SK-N-SH (cell line): ENCODE results near the gene UMOD. TPM values are rescaled to one million over a fixed set of nuclear protein-coding genes. Genes with fewer than 3 reads are reported as not detected.

Experiments used
- CTCF ChIA-PET: fragments of 300-600, 350-600 bp; formaldehyde crosslinking; extraction: SDS; loops from one replicate; lab custom pipeline; 2021; lab: Yijun Ruan, JAX
- POLR2A ChIA-PET: fragments of 350-600 bp; sonication (Branson Sonifier 250); formaldehyde crosslinking; extraction: SDS; loops from one replicate; lab custom pipeline; 2020; ENCODE audit warnings: antibody characterized with exemption, inconsistent platforms; lab: Yijun Ruan, JAX
- DNase-seq: peaks from one replicate; pipeline ENCODE4 v3.0.0; 2012
- H2AFZ ChIP-seq: fragments of 200-600 bp; sonication (generic); 2 replicates; pipeline ENCODE4 v1.8.1; 2016; ENCODE audit warnings: antibody characterized with exemption, mild to moderate bottlenecking, low read depth
- H3F3A ChIP-seq: fragments of 200-600 bp; sonication (generic); replicated peaks from 2 replicates; pipeline ENCODE3; 2016; ENCODE audit warnings: antibody characterized with exemption, mild to moderate bottlenecking; ENCODE audit not compliant: insufficient read depth
- H3K27ac ChIP-seq, 2 experiments: fragments of 200-500 bp in 1 of 2; fragments of 200-600 bp in 1 of 2; sonication (Bioruptor generic) in 1 of 2; sonication (generic), shearing (Covaris generic) in 1 of 2; 2 replicates each; pipeline versions ENCODE4 v1.5.1 to v1.6.1; 2014 to 2016; ENCODE audit warnings: low read depth in 2 of 2, inconsistent platforms in 1 of 2, low read length in 1 of 2, mild to moderate bottlenecking in 1 of 2, mixed read lengths in 1 of 2
- H3K27me3 ChIP-seq: fragments of 200-600 bp; sonication (generic), shearing (Covaris generic); 2 replicates; pipeline ENCODE4 v1.6.1; 2016; ENCODE audit warnings: mixed run types; ENCODE audit not compliant: insufficient read depth
- H3K36me3 ChIP-seq, 2 experiments: fragments of 200-500 bp in 1 of 2; fragments of 200-600 bp in 1 of 2; sonication (Bioruptor generic) in 1 of 2; sonication (generic) in 1 of 2; replicated peaks in 1 of 2; 2 replicates each; pipeline versions ENCODE3 to v1.5.1; 2014 to 2016; ENCODE audit warnings: low read length in 1 of 2, mild to moderate bottlenecking in 1 of 2; ENCODE audit not compliant: insufficient read depth in 2 of 2, control insufficient read depth in 1 of 2
- H3K4me1 ChIP-seq, 2 experiments: fragments of 200-500 bp in 1 of 2; fragments of 200-600 bp in 1 of 2; sonication (Bioruptor generic) in 1 of 2; sonication (generic), shearing (Covaris generic) in 1 of 2; 2 replicates each; pipeline versions ENCODE4 v1.5.1 to v1.6.1; 2014 to 2016; ENCODE audit warnings: low read depth in 1 of 2, low read length in 1 of 2, mixed run types in 1 of 2; ENCODE audit not compliant: insufficient read depth in 2 of 2, control insufficient read depth in 1 of 2
- H3K4me2 ChIP-seq: fragments of 200-600 bp; sonication (generic), shearing (Covaris generic); 2 replicates; pipeline ENCODE4 v1.6.1; 2017; ENCODE audit warnings: mixed run types
- H3K4me3 ChIP-seq, 2 experiments: fragments of 200-500 bp in 1 of 2; fragments of 200-600 bp in 1 of 2; sonication (Bioruptor generic) in 1 of 2; sonication (generic), shearing (Covaris generic) in 1 of 2; 2 replicates each; pipeline versions ENCODE4 v1.5.1 to v1.8.1; 2014 to 2016; ENCODE audit warnings: low read depth in 2 of 2, inconsistent platforms in 1 of 2, low read length in 1 of 2, mild to moderate bottlenecking in 1 of 2, mixed read lengths in 1 of 2, moderate library complexity in 1 of 2
- H3K79me2 ChIP-seq: fragments of 200-600 bp; sonication (generic); 2 replicates; pipeline ENCODE4 v1.8.1; 2017; ENCODE audit warnings: mild to moderate bottlenecking; ENCODE audit not compliant: insufficient read depth
- H3K9ac ChIP-seq: fragments of 200-600 bp; sonication (generic); 2 replicates; pipeline ENCODE4 v1.6.1; 2017; ENCODE audit warnings: mixed run types
- H3K9me2 ChIP-seq: fragments of 200-600 bp; sonication (generic); 2 replicates; pipeline ENCODE4 v1.6.1; 2017; ENCODE audit warnings: mixed run types
- H3K9me3 ChIP-seq: fragments of 200-600 bp; sonication (generic); 2 replicates; pipeline ENCODE4 v1.6.1; 2017; ENCODE audit warnings: mixed run types, mild to moderate bottlenecking, moderate library complexity
- H4K20me1 ChIP-seq: fragments of 200-600 bp; sonication (generic); 2 replicates; pipeline ENCODE4 v1.6.1; 2017; ENCODE audit warnings: mild to moderate bottlenecking, mixed run types; ENCODE audit not compliant: insufficient read depth
- EP300 ChIP-seq, 2 experiments: IDR thresholded peaks; 2 replicates each; pipeline versions ENCODE4 v1.4.0 to v1.6.1; 2012; ENCODE audit warnings: borderline replicate concordance in 1 of 2, low read depth in 1 of 2, low read length in 1 of 2
- GATA2 ChIP-seq: sonication (generic); formaldehyde crosslinking; IDR thresholded peaks from 2 replicates; pipeline ENCODE4 v1.5.0; 2020; ENCODE audit warnings: mild to moderate bottlenecking, missing genetic modification reagents
- MEF2A ChIP-seq: IDR thresholded peaks from 2 replicates; pipeline ENCODE4 v1.4.0; 2012; ENCODE audit warnings: low read depth, borderline replicate concordance
- NFIC ChIP-seq: IDR thresholded peaks from 2 replicates; pipeline ENCODE4 v1.4.0; 2012; ENCODE audit warnings: borderline replicate concordance
- RCOR1 ChIP-seq: fragments of 150-350 bp; IDR thresholded peaks from 2 replicates; pipeline ENCODE4 v1.6.1; 2017; ENCODE audit warnings: antibody characterized with exemption, low read length
- REST ChIP-seq: IDR thresholded peaks from 2 replicates; pipeline ENCODE4 v1.6.1; 2012; ENCODE audit warnings: mild to moderate bottlenecking, low read depth, low read length, moderate library complexity
- SIN3A ChIP-seq: IDR thresholded peaks from 2 replicates; pipeline ENCODE4 v1.6.1; 2012; ENCODE audit warnings: low read depth, mild to moderate bottlenecking, low read length, moderate library complexity, borderline replicate concordance
- TCF12 ChIP-seq: IDR thresholded peaks from 2 replicates; pipeline ENCODE4 v1.4.0; 2012
- ZBTB33 ChIP-seq: IDR thresholded peaks from 2 replicates; pipeline ENCODE4 v1.4.0; 2012; ENCODE audit warnings: low read depth, borderline replicate concordance
- WGBS: methylation state at CpG from one replicate; pipeline ENCODE4 v1.1.6; 2017; ENCODE audit warnings: low lambda C conversion rate; 5-methylcytosine and 5-hydroxymethylcytosine counted together
- polyA plus RNA-seq, 3 experiments: library from polyadenylated mRNA; depleted of rRNA; stranded (reverse); fragments of >200 nt; gene quantifications; 2 replicates each; pipeline ENCODE4 v1.2.3, GENCODE V29; 2012
- TF ChIP-seq, protein P1 (sequence below): fragments of 200-600 bp; sonication (generic); IDR thresholded peaks from 2 replicates; pipeline ENCODE4 v1.6.1; 2017; ENCODE audit warnings: antibody characterized with exemption, mild to moderate bottlenecking, moderate library complexity
- TF ChIP-seq, protein P2 (sequence below): IDR thresholded peaks from 2 replicates; pipeline ENCODE4 v1.4.0; 2012; ENCODE audit warnings: low read depth, borderline replicate concordance

The UMOD gene
- polyA plus RNA-seq, 1 of the 3 experiments (the other 2 are of a cell fraction): not detected

- Histone ChIP-seq H3K9ac (no peak overlapping the region), H3K36me3 (no peaks in the 10 kb centered on the region), H3K9me3 (no peaks in the 10 kb centered on the region), H3K9me2 (no peaks in the 10 kb centered on the region), H2AFZ (no peak overlapping the region), H3K4me3 (no peak overlapping the region), H3K4me2 (no peak overlapping the region), H4K20me1 (no peaks in the 10 kb centered on the region), H3K27ac (no peak overlapping the region), H3K27me3 (no peaks in the 10 kb centered on the region), H3K79me2 (no peaks in the 10 kb centered on the region), H3F3A (no peaks in the 10 kb centered on the region), H3K4me1 (no peaks in the 10 kb centered on the region)
- 7% methylated on average over 1 of the region's 1 CpG for WGBS
- TF ChIP-seq, protein P1, sequence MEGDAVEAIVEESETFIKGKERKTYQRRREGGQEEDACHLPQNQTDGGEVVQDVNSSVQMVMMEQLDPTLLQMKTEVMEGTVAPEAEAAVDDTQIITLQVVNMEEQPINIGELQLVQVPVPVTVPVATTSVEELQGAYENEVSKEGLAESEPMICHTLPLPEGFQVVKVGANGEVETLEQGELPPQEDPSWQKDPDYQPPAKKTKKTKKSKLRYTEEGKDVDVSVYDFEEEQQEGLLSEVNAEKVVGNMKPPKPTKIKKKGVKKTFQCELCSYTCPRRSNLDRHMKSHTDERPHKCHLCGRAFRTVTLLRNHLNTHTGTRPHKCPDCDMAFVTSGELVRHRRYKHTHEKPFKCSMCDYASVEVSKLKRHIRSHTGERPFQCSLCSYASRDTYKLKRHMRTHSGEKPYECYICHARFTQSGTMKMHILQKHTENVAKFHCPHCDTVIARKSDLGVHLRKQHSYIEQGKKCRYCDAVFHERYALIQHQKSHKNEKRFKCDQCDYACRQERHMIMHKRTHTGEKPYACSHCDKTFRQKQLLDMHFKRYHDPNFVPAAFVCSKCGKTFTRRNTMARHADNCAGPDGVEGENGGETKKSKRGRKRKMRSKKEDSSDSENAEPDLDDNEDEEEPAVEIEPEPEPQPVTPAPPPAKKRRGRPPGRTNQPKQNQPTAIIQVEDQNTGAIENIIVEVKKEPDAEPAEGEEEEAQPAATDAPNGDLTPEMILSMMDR: no peak
- TF ChIP-seq NFIC (no peak), TCF12 (no peak)
- ChIA-PET CTCF (interaction anchor here (0.9 to 6.1 kb wide), 4 partner anchors 69 to 400 kb away, joined by 3 to 47 read pairs (median 7); no protein-coding TSS in a partner anchor), POLR2A (no interaction called here)
- no peak for DNase-seq
These were observed 45.3 kb downstream of the UMOD start for GRCh38 chr16:20307240-20307671.

DNA sequence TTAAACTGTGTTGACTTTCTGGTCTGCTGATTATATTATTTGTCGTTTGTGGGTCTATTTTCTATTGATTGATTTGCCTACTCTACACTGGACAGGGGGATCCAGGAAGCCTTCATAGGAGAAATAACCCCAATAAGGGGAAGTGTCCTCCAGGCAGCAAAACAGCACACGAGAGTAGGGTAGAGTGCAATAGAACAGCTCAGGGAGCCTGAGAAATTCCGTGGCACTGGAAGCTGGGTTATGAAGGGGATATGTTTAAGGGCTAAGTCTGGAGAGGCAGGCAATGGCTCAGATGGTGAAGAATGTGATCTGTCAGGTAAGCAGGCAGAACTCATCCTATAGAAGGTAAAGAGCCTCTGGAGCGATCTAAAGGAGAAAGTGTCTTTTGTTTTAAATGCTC is 46.1 kb downstream of the UMOD start:
- ChIA-PET CTCF (interaction anchor here (0.9 to 6.1 kb wide), 3 partner anchors 70 to 400 kb away, joined by 3 to 47 read pairs (median 4); no protein-coding TSS in a partner anchor), POLR2A (no interaction called here)
- no peaks in the 10 kb centered on the region for H3F3A ChIP-seq
- no peaks in the 10 kb centered on the region for H3K9me2 ChIP-seq
- H3K36me3 ChIP-seq: no peaks in the 10 kb centered on the region
- 11% methylated on average over 4 of the region's 4 CpGs for WGBS
- no peak for DNase-seq
- H4K20me1 ChIP-seq: no peaks in the 10 kb centered on the region
- H3K9me3 ChIP-seq: no peaks in the 10 kb centered on the region
- no peaks in the 10 kb centered on the region for H3K79me2 ChIP-seq
- no peak overlapping the region for H3K27ac ChIP-seq
- no peaks in the 10 kb centered on the region for H3K27me3 ChIP-seq
- no peak overlapping the region for H2AFZ ChIP-seq
- TF ChIP-seq RCOR1: no peak
- no peak overlapping the region for H3K9ac ChIP-seq
- no peak overlapping the region for H3K4me3 ChIP-seq
- no peak overlapping the region for H3K4me2 ChIP-seq
- no peaks in the 10 kb centered on the region for H3K4me1 ChIP-seq

- no peak overlapping the region for H3K4me2 ChIP-seq
- H3K4me3 ChIP-seq: no peak overlapping the region
- POLR2A ChIA-PET: no interaction called here
- no peaks in the 10 kb centered on the region for H3K36me3 ChIP-seq
- CTCF ChIA-PET: interaction anchor here (1.6 to 15.8 kb wide), 2 partner anchors 80 to 397 kb away, joined by 5 to 473 read pairs; no protein-coding TSS in a partner anchor
- DNase-seq: no peak
- no peak overlapping the region for H3K27ac ChIP-seq
- no peaks in the 10 kb centered on the region for H3K27me3 ChIP-seq
- no peak overlapping the region for H2AFZ ChIP-seq
- no peaks in the 10 kb centered on the region for H3K79me2 ChIP-seq
- H3K4me1 ChIP-seq: no peaks in the 10 kb centered on the region; a peak in 1 of 4 replicates
- H3K9me3 ChIP-seq: no peaks in the 10 kb centered on the region
- no peaks in the 10 kb centered on the region for H3F3A ChIP-seq
- no peak overlapping the region for H3K9ac ChIP-seq
- H4K20me1 ChIP-seq: no peaks in the 10 kb centered on the region
- WGBS: 35% methylated on average over 4 of the region's 4 CpGs
- H3K9me2 ChIP-seq: no peaks in the 10 kb centered on the region
- TF ChIP-seq REST (no peak), EP300 (IDR thresholded peaks at IDR 0.05; ENCODE audit: borderline replicate concordance in 1 of 2, low read depth in 1 of 2, low read length in 1 of 2) (no peak), SIN3A (no peak), ZBTB33 (no peak), MEF2A (no peak), NFIC (no peak), GATA2 (CRISPR knock-in tag) (no peak)
- TF ChIP-seq, protein P2, sequence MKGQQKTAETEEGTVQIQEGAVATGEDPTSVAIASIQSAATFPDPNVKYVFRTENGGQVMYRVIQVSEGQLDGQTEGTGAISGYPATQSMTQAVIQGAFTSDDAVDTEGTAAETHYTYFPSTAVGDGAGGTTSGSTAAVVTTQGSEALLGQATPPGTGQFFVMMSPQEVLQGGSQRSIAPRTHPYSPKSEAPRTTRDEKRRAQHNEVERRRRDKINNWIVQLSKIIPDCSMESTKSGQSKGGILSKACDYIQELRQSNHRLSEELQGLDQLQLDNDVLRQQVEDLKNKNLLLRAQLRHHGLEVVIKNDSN: no peak
These were observed 49.5 kb downstream of the UMOD start for GRCh38 chr16:20303012-20303411.
